ENCODE measurements around the gene ASIC3.

- TF ChIP-seq KDM1A (IDR thresholded peaks at IDR 0.05; ENCODE audit: borderline replicate concordance, low read length), result no peak
- TF ChIP-seq FOSL1 (IDR thresholded peaks at IDR 0.05; ENCODE audit: insufficient read depth, low read depth, low read length), result no peak
- no peak for TF ChIP-seq CTCF (IDR thresholded peaks at IDR 0.05; ENCODE audit: control extremely low read depth in 1 of 3, insufficient read depth in 1 of 3, low read depth in 1 of 3, low read length in 3 of 3)
- no peak for TF ChIP-seq POLR2A (IDR thresholded peaks at IDR 0.05; ENCODE audit: control extremely low read depth in 1 of 2, low read depth in 2 of 2, low read length in 2 of 2)
- TF ChIP-seq SP1 (IDR thresholded peaks at IDR 0.05; ENCODE audit: low read depth, low read length), result no peak
- no peak for TF ChIP-seq EZH2 (IDR thresholded peaks at IDR 0.05; ENCODE audit: low read depth, low read length, severe bottlenecking)
- TF ChIP-seq SIRT6 (IDR thresholded peaks at IDR 0.05; ENCODE audit: low read length), result no peak
- TF ChIP-seq TEAD4 (IDR thresholded peaks at IDR 0.05; ENCODE audit: low read depth, low read length), result no peak
- no peak for TF ChIP-seq MAFK (IDR thresholded peaks at IDR 0.05; ENCODE audit: low read depth, low read length)
- TF ChIP-seq JUND (IDR thresholded peaks at IDR 0.05; ENCODE audit: low read length), result no peak
- no peak for TF ChIP-seq POLR2AphosphoS5 (IDR thresholded peaks at IDR 0.05; ENCODE audit: low read depth, low read length)
- no peak for TF ChIP-seq NRF1 (IDR thresholded peaks at IDR 0.05; ENCODE audit: low read depth, low read length)
Measured at GRCh38 chr7:151071032-151071866, 22.9 kb downstream of the ASIC3 start.
